ENCODE results near the gene GRB2.

DNA sequence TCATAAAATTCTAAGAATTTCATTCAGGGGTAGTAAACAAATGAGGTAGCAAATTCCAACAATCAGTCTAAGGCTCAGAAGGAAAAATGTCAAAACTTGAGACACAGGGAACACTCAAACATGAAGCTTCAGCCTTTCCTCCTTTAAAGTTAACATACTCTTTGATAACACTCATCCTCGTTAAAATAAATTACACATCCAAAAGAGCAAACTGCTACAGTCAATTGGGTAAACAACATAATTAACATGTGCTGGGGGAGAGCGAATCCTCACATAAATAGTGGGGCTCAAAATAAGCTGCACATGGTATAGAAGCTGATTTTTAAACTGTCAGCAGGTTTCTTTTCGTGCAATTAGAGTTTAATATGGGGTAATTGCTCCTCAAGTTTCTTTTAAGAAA is 12.9 kb downstream of the GRB2 start:
- TF ChIP-seq, protein P1, sequence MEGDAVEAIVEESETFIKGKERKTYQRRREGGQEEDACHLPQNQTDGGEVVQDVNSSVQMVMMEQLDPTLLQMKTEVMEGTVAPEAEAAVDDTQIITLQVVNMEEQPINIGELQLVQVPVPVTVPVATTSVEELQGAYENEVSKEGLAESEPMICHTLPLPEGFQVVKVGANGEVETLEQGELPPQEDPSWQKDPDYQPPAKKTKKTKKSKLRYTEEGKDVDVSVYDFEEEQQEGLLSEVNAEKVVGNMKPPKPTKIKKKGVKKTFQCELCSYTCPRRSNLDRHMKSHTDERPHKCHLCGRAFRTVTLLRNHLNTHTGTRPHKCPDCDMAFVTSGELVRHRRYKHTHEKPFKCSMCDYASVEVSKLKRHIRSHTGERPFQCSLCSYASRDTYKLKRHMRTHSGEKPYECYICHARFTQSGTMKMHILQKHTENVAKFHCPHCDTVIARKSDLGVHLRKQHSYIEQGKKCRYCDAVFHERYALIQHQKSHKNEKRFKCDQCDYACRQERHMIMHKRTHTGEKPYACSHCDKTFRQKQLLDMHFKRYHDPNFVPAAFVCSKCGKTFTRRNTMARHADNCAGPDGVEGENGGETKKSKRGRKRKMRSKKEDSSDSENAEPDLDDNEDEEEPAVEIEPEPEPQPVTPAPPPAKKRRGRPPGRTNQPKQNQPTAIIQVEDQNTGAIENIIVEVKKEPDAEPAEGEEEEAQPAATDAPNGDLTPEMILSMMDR (IDR thresholded peaks at IDR 0.05 in 8 of 11, conservative IDR thresholded peaks at IDR 0.05 in 3 of 11) = no peak
- no peak for TF ChIP-seq POLR2AphosphoS5 (IDR thresholded peaks at IDR 0.05)

All from spleen (tissue), 7 donors.